SU-DHL-6 (cell line): Measurements from ENCODE around the gene OR2H1.

Experiments used
- H2AFZ ChIP-seq: fragments of 200-600 bp; sonication (generic); 2 replicates; pipeline ENCODE4 v1.6.1; 2014; ENCODE audit warnings: low read depth, mild to moderate bottlenecking, moderate library complexity, mixed read lengths, antibody characterized with exemption, low read length; ENCODE audit not compliant: severe bottlenecking
- H3F3A ChIP-seq: fragments of 200-600 bp; shearing (Covaris generic); 2 replicates; pipeline ENCODE4 v1.6.0; 2016; ENCODE audit warnings: antibody characterized with exemption, mild to moderate bottlenecking; ENCODE audit not compliant: insufficient read depth
- H3K27ac ChIP-seq: fragments of 200-600 bp; sonication (generic); 2 replicates; pipeline ENCODE4 v1.5.1; 2016; ENCODE audit warnings: low read depth, mild to moderate bottlenecking, low read length, moderate library complexity, mixed read lengths
- H3K27me3 ChIP-seq: fragments of 200-600 bp; sonication (generic), shearing (Covaris generic); 2 replicates; pipeline ENCODE4 v1.6.0; 2014; ENCODE audit warnings: mild to moderate bottlenecking, low read length
- H3K36me3 ChIP-seq: fragments of 200-600 bp; sonication (generic); 2 replicates; pipeline ENCODE4 v1.6.1; 2014; ENCODE audit warnings: mild to moderate bottlenecking, low read length, mixed read lengths
- H3K4me2 ChIP-seq: fragments of 300-600, 200-600 bp; shearing (Covaris generic), sonication (generic); 2 replicates; pipeline ENCODE4 v1.6.0; 2014; ENCODE audit warnings: low read length, low read depth, mild to moderate bottlenecking; ENCODE audit not compliant: poor library complexity, severe bottlenecking
- H3K4me3 ChIP-seq: fragments of 200-600 bp; sonication (generic); 2 replicates; pipeline ENCODE4 v1.5.1; 2014; ENCODE audit warnings: antibody characterized with exemption, low read length, mild to moderate bottlenecking, mixed read lengths; ENCODE audit not compliant: insufficient read depth, poor library complexity, severe bottlenecking
- H3K79me2 ChIP-seq: fragments of 200-600 bp; sonication (generic); 2 replicates; pipeline ENCODE4 v1.6.1; 2014; ENCODE audit warnings: mild to moderate bottlenecking, low read length, moderate library complexity; ENCODE audit not compliant: insufficient read depth
- H3K9ac ChIP-seq: fragments of 200-600 bp; sonication (generic); 2 replicates; pipeline ENCODE4 v1.7.0; 2014; ENCODE audit warnings: mild to moderate bottlenecking, low read length
- H3K9me2 ChIP-seq: fragments of 200-600 bp; sonication (generic); replicated peaks from 2 replicates; pipeline ENCODE4 v1.6.1; 2014; ENCODE audit warnings: low read length; ENCODE audit not compliant: insufficient read depth
- H3K9me3 ChIP-seq: fragments of 200-600 bp; sonication (generic); 2 replicates; pipeline ENCODE4 v1.6.1; 2014; ENCODE audit warnings: low read length, mixed read lengths; ENCODE audit not compliant: insufficient read depth
- H4K20me1 ChIP-seq: fragments of 200-600 bp; sonication (generic); 2 replicates; pipeline ENCODE4 v1.6.1; 2014; ENCODE audit warnings: low read depth, mild to moderate bottlenecking, antibody characterized with exemption, low read length, moderate library complexity, mixed read lengths
- EZH2phosphoT487 ChIP-seq: fragments of 200-600 bp; sonication (generic), shearing (Covaris generic); conservative IDR thresholded peaks from 2 replicates; pipeline ENCODE4 v1.6.1; 2018; ENCODE audit warnings: mild to moderate bottlenecking, antibody characterized with exemption, low read length, moderate library complexity, mixed read lengths
- TF ChIP-seq, protein P1 (sequence below): fragments of 200-600 bp; sonication (generic); IDR thresholded peaks from one replicate; pipeline ENCODE4 v1.5.1; 2017; ENCODE audit warnings: antibody characterized with exemption, mild to moderate bottlenecking, low read length, moderate library complexity; ENCODE audit not compliant: insufficient read depth, poor library complexity, severe bottlenecking

The OR2H1 gene

DNA sequence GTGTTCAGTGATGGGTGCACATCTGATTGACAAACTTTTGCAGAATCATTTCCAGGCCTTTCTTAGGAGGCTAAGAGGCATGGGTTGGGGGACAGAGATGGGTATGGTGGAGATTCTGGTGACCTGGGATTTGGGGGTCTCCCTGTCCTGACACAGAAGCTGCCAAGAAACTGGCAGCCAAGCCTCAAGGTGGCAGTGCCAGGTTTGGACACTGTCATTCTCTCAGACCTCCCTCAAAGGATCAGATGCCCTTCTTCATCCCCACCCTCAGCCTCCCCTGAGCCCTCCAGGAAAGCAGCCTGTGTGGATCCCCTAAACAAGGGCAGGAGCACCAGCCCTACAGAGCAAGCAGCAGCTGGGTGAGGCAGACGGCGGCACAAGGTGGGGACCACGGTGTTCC is 48.9 kb downstream of the OR2H1 start:
- H3F3A ChIP-seq, result no peaks in the 10 kb centered on the region
- TF ChIP-seq, protein P1, sequence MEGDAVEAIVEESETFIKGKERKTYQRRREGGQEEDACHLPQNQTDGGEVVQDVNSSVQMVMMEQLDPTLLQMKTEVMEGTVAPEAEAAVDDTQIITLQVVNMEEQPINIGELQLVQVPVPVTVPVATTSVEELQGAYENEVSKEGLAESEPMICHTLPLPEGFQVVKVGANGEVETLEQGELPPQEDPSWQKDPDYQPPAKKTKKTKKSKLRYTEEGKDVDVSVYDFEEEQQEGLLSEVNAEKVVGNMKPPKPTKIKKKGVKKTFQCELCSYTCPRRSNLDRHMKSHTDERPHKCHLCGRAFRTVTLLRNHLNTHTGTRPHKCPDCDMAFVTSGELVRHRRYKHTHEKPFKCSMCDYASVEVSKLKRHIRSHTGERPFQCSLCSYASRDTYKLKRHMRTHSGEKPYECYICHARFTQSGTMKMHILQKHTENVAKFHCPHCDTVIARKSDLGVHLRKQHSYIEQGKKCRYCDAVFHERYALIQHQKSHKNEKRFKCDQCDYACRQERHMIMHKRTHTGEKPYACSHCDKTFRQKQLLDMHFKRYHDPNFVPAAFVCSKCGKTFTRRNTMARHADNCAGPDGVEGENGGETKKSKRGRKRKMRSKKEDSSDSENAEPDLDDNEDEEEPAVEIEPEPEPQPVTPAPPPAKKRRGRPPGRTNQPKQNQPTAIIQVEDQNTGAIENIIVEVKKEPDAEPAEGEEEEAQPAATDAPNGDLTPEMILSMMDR, result no peak
- TF ChIP-seq EZH2phosphoT487, result no peak
- H3K27ac ChIP-seq, result no peak overlapping the region
- no peaks in the 10 kb centered on the region for H3K9me2 ChIP-seq
- H3K36me3 ChIP-seq, result no peaks in the 10 kb centered on the region
- H3K79me2 ChIP-seq, result no peaks in the 10 kb centered on the region
- H3K27me3 ChIP-seq, result no peaks in the 10 kb centered on the region
- H3K4me2 ChIP-seq, result no peak overlapping the region
- H2AFZ ChIP-seq, result no peak overlapping the region
- H3K9ac ChIP-seq, result no peak overlapping the region
- H3K9me3 ChIP-seq, result no peaks in the 10 kb centered on the region
- no peaks in the 10 kb centered on the region for H4K20me1 ChIP-seq
- no peak overlapping the region for H3K4me3 ChIP-seq

DNA sequence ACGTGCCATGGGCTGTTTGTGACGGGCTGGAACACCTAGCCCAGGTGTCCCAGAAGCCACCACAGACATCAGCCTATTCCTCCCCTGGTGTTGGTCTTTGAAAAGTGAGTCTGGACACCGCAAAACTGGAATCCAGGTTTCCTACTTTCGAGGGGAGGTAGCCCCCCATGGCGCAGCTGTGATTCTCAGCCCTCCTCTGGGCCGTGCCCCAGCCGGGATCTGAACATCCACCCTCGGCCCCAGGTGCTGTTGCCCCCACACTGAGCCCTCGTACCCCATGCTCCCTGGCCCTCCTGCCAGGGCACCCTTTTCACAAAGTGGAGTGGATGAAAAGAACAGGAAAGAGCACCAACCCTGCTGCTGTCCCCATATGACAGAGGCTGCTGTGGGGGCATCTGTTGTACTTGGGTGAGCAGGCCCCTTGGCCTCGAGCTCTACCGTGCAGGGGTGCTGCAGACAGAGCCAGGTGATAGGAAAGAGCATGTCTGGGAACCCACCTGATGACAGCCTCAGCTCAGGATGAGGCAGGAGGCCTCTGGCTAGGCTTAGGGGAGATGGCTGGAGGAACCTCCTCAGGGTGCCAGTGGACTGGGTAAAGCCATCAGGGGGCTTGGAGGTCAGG is 49.6 kb downstream of the OR2H1 start:
- H3K27me3 ChIP-seq, result no peaks in the 10 kb centered on the region
- H3K9ac ChIP-seq, result no peak overlapping the region
- no peaks in the 10 kb centered on the region for H3F3A ChIP-seq
- H3K36me3 ChIP-seq, result no peaks in the 10 kb centered on the region
- no peaks in the 10 kb centered on the region for H3K79me2 ChIP-seq
- H3K9me2 ChIP-seq, result no peaks in the 10 kb centered on the region
- no peaks in the 10 kb centered on the region for H4K20me1 ChIP-seq
- H3K27ac ChIP-seq, result no peak overlapping the region
- no peak overlapping the region for H3K4me3 ChIP-seq
- H3K9me3 ChIP-seq, result no peaks in the 10 kb centered on the region
- H3K4me2 ChIP-seq, result no peak overlapping the region
- no peak for TF ChIP-seq EZH2phosphoT487
- TF ChIP-seq, protein P1, result no peak
- no peak overlapping the region for H2AFZ ChIP-seq

DNA sequence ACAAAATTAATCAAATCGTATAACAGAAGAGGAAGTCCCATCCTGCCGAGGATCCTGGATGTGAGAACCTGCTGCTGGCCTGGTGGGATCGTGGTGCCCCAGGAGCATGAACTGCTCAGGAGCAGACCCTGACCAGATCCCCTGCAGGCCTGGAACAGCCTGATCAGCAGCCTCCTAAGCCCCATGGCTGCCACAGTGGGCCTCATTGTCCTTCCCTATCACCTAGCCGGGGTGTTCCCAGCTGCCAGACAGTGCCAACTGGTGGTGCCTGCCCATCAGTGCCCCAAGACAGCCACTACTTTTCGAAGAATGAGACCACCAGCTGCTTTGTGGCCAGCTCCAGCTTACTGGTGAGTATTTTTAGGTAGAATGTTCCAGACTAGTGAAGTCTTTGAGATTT is 50.4 kb downstream of the OR2H1 start:
- no peak overlapping the region for H2AFZ ChIP-seq
- H3K79me2 ChIP-seq, result no peaks in the 10 kb centered on the region
- H4K20me1 ChIP-seq, result no peaks in the 10 kb centered on the region
- H3K36me3 ChIP-seq, result no peaks in the 10 kb centered on the region
- no peak overlapping the region for H3K27ac ChIP-seq
- no peaks in the 10 kb centered on the region for H3F3A ChIP-seq
- TF ChIP-seq EZH2phosphoT487, result no peak
- TF ChIP-seq, protein P1, result no peak
- H3K9me3 ChIP-seq, result no peaks in the 10 kb centered on the region
- H3K9ac ChIP-seq, result no peak overlapping the region
- no peak overlapping the region for H3K4me2 ChIP-seq
- H3K27me3 ChIP-seq, result no peaks in the 10 kb centered on the region
- H3K9me2 ChIP-seq, result no peaks in the 10 kb centered on the region
- H3K4me3 ChIP-seq, result no peak overlapping the region
